ENCODE measurements around the gene RTL10.
A peak's percentile ranks its signal among the peaks of the same experiment; 100 is the strongest.

RTL10 gene

DNA sequence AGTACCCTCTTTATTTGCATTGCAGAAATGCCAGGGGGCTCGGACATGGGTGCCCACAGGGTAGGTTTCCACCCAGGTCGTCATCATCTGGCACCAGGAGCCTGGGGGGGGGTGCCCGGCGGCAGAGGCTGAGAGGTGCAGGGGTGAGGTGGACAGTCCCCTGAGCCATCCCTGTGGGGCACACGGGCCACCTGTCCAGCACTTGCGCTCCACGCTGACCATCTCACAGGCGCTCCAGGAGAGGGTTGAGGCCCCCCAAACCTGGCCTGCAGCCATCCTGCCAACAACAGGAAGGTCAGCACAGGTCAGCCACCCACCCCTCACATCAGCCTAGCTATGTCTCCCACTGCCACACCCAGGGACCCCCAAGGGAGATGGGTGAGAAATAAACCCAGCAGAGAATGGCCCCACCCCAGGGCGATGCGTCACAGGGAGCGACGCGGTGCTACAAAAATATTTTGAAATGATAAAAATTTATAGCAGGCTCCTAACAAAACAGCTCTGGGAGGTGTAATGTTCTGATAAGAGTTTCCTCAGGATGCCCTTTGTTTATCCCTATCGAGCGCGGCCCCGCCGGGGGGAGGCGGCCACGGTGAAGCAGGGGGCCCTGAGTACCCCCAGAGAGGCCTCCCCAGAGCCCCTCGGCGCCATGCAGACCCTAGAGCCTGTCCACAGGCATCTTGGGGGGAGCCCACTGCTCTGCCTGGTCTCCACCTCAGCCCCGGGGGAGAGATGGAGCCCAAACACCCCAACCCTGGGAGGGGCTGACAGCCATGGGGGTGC lies 21.0 kb upstream of the RTL10 start:
- no peak for DNase-seq

DNA sequence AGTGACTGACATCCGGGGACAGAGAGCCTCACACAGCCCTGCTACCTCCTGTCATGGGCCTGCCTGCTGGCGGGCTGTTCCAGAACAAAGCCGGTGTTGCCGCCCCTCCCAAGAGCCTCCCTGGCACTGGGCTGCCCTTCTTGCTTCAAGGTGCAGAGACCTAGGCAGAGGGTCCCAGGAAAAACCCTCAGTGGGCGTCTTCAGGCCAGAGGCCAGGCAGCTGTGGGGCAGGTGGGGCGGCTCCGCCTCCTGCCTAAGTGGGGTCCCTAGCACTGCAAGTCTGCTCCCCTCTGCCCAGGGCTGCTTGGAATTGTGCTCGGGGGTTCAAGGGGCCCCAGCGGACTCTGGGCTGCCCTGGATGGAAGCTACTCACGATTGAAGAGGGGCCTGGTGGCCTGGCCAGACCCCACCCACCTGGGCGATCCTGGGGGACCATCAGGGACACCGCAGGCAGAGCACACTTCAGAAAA lies 20.4 kb upstream of the RTL10 start:
- no peak for DNase-seq

DNA sequence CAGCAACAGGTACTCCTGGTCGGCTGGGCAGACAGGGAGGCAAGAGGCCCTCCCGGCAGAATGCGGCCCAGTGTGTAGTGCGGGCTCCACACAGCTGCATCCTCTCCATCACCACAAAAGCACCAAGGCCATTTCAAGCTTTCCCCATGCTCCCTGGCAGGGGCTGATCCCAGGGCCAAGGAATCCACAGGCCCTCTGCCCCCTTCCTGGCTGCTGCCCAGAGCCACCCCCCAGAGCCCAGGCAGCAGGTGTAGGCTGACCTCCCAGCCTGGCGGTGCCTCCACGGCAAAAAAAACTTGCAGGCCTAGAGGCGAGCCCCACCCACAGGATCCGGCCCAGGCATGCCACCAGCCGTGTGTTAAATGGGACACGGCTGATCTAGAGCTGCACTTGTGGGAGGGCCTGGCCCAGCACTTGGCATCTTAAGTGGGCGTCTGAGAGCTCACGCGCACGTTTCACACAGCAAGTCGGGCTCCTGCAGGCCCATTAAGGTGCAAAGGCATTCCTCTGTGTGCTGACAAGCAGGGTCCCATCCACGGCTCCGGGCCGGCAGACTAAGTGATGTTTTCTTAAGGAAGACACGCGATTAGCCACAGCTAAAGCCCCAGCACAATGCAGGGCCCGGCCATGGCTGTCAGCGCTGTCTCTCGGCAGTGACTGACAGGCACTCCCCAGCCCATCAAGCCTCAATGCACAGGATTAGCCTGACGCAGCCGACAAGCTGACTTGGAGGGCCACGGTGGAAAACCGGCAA lies 19.8 kb upstream of the RTL10 start:
- DNase-seq = peak; percentile 62

DNA sequence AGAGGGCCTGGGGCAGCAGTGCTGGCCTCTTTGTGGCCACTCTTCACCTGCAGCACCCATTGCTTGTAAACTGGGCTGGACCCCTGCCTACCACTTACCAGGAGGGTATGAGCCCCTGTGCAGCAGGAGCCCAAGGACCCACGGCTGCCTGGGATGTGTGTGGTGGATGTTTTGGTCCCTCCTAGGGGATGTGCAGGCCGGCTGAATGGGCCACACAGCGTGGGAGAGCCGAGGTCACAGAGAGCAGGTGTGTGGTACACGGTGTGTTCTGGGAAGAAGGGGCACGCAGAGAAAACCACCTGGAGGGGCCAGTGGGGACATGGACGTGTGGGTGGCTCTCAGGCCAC lies 19.3 kb upstream of the RTL10 start:
- no peak for DNase-seq

DNA sequence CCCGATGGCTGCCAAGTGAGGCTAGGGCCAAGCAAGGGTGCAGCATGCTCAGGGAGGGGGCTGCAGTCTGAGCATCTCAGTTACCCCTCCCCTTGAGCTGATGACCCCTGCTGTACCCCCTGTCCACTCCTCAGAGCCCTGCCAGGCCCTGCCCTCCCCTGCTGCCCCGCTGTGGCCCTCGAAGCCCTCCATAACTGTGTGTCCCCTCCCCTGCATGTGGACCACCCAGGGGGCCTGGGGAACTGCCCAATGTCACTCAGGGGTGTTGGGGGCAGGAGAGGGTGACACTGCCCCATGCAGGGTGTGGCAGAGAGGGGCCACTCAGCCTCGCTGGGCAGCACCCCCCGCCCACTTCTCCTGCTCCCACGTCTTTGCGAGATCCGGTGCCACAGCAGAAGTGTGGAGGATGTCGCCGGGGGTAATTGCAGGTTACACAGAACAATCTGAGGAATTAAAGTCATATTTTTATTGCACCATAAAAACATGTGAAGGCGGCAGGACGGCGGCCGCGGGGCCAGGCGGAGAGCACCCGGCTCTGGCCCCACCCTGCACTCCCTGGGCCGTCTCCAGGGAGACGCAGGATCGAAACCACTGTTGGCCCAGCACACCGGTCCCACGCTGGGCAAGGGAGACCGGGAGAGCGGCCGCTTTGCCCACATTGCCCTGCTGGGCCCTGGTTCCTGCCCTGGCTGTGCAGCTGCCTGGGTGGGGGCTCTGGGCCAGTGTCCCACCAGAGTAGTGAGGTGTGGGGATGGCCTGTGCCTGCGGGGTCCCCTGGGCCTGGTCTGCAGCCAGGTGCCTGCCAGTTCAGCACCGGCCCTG lies 18.7 kb upstream of the RTL10 start:
- DNase-seq = no peak

DNA sequence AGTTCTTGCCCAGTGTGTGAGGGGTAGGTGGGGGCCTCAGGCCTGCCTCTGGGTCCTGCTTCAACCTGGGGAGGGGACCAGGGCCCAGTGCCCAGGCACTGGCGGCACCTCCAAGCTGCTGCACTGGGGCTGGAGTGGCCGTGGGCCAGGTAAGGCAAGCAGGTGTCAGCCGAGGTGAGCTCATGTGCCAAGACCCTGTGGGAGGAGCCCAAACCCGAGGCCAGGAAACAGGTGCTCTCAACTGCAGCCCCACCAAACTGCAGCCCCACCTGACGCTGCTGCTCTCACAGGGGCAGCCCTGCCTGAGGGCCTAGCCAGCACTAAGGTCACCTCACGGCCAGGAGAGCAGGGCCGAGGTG lies 18.1 kb upstream of the RTL10 start:
- DNase-seq = peak; percentile 3

DNA sequence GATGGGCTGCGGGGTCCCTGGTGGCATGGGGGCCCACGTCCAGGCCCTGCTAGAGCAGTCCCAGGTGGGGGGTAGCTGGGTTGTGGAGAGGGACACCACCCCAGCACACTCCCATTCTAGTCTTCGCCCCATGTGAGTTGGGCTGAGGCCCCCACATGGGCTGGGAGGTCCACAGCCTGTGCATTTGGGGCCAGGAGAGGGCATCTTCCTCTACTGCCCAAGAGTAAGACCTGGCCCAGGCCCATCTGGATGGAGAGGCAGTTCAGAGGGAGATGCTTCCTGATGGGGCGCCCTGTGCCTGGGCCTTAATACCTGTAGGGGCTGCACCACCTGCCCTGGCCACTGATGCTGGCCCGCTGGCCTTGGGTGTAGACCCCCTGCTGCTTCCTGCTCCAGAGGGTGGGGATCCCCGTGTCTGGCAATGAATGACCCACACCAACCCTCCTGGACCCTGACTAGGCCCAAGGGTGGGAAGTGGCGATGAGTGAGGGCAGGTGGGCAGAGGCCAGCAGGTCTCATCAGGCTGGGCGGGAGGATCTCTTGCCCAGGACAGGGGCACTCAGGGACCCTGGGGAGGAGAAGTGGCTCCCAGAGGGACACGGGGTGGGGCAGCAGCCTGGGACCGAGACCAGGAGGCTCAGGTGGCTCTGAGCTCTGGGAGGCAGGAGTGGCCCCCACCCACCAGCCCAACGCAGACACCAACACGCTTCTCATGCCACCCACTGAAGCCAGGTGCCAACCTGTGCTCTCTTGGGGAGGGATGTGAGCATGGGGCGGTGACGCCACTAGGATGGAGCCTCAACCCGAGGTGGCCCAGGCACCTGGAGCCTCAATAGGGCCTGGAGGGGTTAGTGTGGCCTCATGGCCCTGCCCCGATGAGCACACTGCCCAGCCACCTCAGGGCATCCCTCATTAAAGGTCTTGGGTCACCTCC lies 17.4 kb upstream of the RTL10 start:
- DNase-seq = no peak

DNA sequence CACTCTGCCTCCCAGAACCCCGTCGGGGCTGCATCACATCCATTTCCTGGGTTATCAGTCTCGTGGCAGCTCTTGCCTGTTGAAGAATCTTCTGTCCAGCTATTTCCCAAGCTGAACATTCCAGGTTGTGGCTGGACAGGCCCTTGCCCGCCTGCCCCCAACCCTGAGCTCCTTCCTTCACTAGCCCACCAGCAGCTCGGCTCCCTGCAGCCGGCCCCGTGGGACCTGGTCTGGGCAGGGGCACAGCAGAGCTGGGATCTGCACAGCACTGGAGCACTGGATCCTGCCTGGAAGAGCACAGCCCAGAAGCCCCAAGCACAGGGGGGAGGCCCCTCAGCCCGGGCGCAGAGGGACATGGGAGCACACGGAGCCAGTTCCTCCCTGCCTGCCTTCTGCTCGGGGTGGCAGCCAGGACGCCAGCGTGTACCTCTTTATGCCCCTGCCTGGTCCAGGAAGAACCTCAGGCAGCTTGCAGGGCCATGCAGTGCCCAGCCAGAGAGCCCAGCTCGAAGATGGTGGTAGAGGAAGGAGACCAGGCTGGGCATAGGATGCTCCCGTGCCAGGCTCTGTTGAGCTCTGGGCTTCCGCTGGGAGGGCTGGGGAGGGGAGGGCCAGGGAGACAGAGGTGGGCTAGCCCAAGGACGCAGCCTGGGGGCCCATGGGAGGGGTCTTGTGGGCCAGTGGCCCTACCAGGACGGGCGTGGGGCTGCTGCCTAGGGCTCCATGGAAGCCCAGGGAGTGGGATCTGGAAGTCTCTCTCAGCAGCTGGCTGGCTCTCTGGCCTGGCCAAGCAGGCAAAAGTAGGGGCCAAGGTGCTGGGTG lies 16.6 kb upstream of the RTL10 start:
- no peak for DNase-seq

DNA sequence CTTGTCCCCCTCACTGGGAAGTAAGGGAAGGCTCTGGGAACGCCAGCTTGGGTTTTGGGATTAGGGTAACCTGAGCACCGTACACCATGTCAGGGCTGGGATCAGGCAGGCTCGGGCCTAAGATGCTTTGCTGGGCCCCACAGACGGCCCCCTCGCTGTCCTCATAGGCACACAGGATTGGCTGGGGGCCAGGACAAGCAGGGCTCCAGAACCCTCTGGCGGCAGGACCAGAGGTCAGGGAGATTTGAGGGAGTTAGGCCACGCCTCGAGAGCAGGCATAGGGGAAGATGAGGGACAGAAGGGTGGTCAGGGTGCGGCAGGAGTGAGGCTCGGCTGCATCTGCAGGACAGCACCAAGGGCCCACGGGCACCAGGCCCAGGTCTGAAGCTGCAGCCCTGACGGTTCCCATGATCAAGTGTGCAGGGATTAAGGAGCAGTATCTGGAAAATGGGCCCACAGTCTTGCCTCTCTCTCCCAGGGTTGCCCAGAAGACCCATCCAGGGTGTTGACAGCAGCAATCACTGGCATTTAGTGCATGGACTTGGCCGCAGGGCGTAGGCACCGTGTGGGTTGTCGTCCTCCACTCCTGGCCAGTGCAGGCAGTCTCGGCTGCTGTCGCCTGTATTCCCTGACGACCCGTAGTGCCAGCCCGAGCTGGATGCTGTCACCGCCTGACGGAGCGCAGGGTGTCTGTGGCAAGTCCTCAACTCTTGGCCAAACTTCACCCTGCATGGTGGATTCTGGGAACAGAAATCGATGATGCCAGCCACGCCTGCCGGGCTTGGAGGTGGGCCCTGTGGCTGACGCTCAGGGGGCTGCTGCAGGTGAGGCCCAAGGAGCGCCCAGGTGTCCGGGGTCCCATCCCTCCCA lies 15.7 kb upstream of the RTL10 start:
- DNase-seq = no peak

DNA sequence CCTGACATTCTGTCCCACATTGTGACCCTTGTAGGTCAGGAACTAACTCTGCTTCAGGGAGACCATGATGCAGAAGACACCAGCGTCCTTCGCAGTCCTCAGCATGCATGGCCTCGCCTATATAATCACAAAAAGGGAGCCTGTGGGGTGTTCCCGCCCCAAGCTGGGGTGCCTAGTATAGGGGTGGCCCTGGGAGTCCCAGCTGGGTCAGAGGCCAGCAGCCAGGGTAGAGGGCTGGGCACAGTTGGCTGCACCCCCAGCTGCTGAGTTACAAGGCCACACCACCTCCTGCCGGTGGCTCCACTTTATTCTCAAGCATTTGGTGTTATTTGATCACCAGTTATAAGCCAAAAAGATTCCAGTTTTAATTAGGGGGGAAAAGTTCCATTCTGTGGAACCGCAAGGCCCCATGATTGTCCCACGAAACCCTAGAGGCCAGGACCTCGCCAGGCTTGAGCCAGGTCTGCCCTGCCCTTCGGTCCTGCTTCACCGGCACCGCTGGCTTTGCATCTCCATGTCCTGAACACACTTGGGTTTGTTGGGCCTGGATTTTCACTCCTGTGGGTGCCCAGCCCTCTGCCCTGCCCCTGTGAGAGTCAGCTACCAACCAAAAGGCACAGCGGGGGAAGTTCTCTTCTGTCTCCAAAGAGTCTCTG lies 15.0 kb upstream of the RTL10 start:
- no peak for DNase-seq

DNA sequence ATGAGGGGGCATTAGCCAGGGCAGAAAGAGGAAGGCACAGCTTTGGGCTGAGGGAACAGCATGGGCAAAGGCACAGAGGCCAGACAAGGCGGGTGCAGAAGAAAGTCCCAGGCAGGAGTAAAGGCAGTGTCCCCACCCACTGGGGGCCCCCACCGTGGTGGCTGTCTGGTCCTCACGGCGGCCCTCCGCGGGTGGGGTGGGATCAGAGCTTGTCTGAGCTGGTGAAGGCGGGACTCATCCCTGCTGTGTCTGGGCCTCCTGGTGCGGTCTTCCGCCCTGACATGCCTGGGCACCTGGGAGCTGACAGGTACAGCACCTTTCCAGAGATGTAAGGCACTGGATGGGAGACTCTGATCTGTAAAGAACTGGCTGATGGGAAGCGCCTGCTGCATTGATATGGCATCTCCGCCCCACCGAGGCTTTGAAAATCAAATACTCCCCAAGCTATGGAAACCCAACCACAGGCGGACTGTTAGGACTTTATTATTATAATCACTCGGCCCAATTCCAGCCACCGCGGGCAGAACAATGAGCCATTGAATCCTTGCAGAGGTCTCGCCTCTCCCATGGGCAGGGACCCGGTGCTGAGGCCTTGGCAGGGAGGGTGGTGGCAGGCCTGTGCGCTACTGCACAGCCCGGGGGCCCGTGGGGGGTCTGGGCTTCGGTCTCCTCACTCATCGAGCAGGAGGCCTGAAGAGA lies 14.2 kb upstream of the RTL10 start:
- DNase-seq = peak; percentile 32

DNA sequence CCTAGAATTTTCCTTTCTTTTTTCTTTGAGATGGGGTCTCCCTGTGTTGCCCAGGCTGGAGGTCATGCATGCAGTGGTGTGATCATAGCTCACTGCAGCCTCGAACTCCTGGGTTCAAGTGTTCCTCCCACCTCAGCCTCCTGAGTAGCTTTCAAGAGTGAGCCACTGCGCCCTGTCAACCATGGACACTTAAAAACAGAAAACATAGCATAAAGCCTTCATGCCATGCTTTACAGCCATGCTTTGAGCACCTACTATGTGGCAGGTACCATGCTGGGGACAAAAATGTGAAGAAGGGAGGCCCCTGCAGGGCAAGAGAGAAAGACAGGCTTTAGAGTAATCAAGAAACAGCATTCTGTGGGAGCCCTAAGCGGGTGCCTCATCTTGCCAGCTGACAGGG lies 13.7 kb upstream of the RTL10 start:
- DNase-seq = no peak

DNA sequence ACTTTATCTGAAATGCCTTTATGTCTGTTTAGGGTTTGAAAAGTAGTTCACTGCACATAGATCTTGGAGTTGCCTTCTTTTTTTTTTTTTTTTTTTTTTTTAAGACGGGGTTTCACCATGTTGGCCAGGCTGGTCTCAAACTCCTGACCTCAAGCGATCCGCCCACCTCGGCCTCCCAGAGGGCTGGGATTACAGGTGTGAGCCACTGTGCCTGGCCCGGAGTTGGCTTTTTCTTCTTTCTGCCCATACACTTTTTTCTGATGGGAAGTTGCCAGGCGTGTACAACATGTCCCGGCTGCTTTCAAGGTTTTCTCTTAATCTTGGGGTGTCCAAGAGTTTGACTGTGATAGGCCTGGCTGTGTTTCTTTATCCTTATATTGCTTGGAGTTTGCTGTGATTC lies 12.9 kb upstream of the RTL10 start:
- DNase-seq = no peak

DNA sequence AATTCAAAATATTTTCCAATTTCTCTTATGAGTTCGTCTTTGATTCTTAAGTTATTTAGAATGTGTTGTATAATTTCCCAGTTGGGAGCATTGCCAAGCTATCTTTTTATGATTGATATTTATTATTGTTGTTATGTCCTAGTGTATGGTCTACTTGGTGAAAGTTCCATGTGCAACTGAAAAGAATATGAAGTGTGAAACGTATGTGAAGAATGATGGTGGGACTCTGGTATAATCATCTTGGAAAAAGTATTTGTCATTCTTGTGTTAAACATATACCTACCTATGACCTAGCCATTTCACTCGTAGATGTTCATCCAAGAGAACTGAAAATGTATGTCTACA lies 12.0 kb upstream of the RTL10 start:
- DNase-seq = no peak

DNA sequence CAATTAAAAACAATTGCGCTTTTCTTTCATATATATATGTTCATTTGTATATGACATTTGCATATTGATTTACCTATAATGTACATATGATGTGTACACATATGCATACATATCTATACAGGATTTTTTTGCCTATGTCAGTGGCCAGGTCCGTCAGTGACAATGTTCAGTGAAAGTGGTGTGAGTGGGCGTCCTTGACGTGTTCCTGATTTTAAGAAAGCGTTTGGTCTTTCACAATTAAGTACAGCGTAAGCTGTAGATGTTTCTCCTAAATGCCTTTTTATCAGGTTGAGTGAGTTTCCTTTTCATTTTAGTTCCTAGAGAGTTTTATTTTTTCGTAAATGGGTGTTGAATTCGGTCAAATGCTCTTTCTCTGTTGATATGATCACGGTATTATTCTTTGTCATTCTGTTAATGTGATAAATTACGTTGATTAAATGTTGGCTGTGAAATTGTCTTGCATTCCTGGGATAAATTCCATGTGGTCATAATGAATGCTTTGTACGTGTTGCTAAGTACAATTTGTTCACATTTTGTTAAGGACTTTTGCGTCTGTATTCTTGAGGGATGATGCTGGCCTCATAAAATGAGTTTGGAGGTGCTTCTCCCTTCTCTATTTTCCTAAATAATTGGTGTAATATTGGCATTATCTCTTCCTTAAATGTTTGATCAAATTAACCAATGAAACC lies 10.6 kb upstream of the RTL10 start:
- DNase-seq = no peak

DNA sequence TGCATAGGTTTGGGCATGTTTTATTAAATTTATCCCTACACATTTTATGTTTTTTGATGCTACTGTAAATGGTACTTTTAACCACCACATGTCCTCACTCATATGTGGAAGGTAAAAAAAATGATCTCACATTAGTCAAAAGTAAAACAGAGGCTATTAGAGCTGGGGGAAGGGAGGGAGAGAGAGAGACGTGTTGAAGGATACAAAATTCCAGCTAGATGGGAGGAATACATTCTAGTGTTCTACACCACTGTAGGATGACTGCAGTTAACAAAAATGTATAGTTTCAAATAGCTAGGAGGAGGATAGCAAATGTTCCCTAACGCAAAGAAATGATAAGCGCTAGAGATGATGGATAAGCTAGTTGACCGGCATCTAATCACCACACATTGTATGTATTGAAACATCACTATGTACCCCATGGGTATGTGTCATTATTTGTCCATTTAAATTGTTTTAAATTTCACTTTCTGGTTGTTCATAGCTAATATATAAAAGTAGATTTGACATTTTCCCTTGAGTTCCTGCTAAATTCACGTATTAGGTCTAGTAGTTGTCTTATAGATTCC lies 9.9 kb upstream of the RTL10 start:
- no peak for DNase-seq

DNA sequence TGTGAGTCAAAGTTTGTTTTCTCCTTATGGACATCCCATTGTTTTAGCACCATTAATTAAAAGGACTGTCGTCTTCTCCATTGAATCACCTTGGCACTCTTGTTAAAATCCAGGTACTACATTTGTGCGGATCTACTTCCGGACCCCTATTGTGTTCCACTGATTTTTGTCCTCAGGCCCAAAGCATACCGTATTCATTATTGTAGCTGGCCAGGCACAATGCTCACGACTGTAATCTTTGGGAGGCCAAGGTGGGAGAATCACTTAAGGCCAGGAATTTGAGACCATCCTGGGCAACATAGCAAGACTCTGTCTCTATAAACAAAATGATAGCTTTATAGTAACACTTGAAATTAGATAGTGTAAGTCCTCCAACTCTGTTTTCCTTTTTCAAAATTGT lies 8.9 kb upstream of the RTL10 start:
- DNase-seq = no peak

DNA sequence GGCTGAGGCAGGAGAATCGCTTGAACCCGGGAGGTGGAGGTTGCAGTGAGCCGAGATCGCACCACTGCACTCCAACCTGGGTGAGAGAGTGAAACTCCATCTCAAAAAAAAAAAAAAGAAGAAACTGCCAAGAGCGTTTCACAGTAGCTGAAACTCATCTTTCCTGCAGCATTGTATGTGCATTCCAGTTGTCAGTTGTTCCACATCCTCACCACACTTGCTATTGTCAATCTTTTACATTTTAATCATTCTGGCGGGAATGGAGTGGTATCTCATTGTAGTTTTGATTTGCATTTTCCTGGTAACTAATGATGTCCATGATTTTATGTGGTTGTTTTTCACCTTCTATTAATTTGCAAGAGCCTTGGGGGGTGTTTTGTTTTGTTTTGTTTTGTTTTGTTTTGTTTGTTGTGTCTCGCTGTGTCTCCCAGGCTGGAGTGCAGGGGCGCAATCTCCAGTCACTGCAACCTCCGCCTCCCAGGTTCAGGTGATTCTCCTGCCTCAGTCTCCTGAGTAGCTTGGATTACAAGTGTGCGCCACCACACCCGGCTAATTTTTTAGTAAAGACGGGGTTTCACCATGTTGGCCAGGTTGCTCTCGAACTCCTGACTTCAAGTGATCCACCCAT lies 8.1 kb upstream of the RTL10 start:
- DNase-seq = no peak

Data from NCI-H2171 treated with DMSO at 0.1 percent for 48 hours (cell line).